Measurements from ENCODE around the gene MRPS25. TPM values are rescaled to one million over a fixed set of nuclear protein-coding genes. Genes with fewer than 3 reads are reported as not detected.

Gene MRPS25
- total RNA-seq, 1 donor from 2014 or later = 98.6 TPM

DNA sequence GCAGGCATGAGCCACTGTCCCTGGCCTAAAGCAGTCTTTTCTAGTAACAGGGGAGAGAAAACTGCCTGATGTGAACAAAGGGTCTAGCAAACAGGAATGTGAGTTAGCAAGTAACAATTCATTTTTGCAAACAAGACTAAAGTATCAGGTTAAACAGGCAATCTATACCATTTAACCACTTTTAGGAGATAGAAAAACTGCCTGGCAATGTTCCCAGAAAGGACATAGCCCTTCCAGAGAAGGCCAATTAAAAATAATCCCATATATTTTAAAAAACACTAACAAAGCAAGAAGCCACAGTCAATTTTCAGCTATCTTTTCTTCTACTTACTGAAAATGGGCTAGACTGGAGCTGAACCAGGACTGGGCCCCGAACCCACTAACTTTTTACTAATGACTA lies 27.6 kb upstream of the MRPS25 start:
- intact Hi-C loops (cut with micrococcal nuclease) = no loop called here
- TF ChIP-seq, protein P1, sequence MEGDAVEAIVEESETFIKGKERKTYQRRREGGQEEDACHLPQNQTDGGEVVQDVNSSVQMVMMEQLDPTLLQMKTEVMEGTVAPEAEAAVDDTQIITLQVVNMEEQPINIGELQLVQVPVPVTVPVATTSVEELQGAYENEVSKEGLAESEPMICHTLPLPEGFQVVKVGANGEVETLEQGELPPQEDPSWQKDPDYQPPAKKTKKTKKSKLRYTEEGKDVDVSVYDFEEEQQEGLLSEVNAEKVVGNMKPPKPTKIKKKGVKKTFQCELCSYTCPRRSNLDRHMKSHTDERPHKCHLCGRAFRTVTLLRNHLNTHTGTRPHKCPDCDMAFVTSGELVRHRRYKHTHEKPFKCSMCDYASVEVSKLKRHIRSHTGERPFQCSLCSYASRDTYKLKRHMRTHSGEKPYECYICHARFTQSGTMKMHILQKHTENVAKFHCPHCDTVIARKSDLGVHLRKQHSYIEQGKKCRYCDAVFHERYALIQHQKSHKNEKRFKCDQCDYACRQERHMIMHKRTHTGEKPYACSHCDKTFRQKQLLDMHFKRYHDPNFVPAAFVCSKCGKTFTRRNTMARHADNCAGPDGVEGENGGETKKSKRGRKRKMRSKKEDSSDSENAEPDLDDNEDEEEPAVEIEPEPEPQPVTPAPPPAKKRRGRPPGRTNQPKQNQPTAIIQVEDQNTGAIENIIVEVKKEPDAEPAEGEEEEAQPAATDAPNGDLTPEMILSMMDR (IDR thresholded peaks at IDR 0.05; ENCODE audit: borderline replicate concordance) = no peak
- Histone ChIP-seq H3K36me3 (peaks cover 78% of the 10 kb centered on the region), H3K27me3 (ENCODE audit: low read depth) (no peaks in the 10 kb centered on the region), H3K9me3 (replicated peaks) (no peaks in the 10 kb centered on the region), H3K27ac (replicated peaks) (no peak overlapping the region), H3K4me1 (peaks cover 17% of the 10 kb centered on the region), H3K4me3 (no peak overlapping the region)
- DNase-seq = no peak

DNA sequence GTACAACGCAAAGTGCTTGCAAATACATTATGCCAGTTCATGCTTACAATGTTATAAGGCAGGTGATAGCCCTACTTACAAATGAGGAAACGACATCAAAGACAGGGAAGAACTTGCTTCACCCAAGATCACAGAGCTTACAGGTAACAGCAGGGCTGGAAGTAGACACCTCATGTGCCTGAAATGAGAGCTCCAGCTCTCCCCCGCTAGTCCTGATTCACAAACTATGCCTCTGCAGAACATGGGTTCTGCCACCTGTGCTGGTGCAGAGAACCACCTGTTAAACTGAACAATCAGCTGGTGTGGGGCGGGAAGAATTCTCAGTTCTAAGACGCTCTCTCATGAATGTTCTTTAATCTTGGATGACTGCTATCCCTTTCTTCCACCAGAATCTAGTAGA lies 26.5 kb upstream of the MRPS25 start:
- Histone ChIP-seq H3K36me3 (peaks cover 88% of the 10 kb centered on the region), H3K9me3 (replicated peaks) (no peaks in the 10 kb centered on the region), H3K4me1 (peaks cover 7% of the 10 kb centered on the region), H3K27me3 (ENCODE audit: low read depth) (no peaks in the 10 kb centered on the region), H3K27ac (replicated peaks) (no peak overlapping the region), H3K4me3 (no peak overlapping the region)
- TF ChIP-seq, protein P1 (IDR thresholded peaks at IDR 0.05; ENCODE audit: borderline replicate concordance) = no peak
- DNase-seq = no peak
- intact Hi-C loops (cut with micrococcal nuclease) = no loop called here

DNA sequence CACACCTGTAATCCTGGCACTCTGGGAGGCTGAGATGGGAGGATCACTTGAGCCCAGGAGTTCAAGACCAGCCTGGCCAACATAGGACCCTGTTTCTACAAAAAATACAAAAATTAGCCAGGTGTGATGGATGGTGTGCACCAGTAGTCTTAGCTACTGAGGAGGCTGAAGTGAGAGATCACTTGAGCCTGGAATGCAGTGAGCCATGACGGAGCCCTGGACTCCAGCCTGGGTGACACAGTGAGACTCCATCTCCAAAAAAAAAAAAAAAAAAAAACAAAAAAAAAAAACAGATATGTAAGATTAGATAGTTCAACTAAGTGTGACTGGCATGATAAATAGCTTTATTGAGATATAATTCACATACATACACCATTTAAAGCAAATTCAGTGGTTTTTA lies 24.1 kb upstream of the MRPS25 start:
- Histone ChIP-seq H3K9me3 (replicated peaks) (no peaks in the 10 kb centered on the region), H3K27ac (replicated peaks) (no peak overlapping the region), H3K4me1 (no peaks in the 10 kb centered on the region), H3K4me3 (no peak overlapping the region), H3K27me3 (ENCODE audit: low read depth) (no peaks in the 10 kb centered on the region), H3K36me3 (peaks cover 89% of the 10 kb centered on the region)
- DNase-seq = no peak
- intact Hi-C loops (cut with micrococcal nuclease) = no loop called here
- TF ChIP-seq, protein P1 (IDR thresholded peaks at IDR 0.05; ENCODE audit: borderline replicate concordance) = no peak

DNA sequence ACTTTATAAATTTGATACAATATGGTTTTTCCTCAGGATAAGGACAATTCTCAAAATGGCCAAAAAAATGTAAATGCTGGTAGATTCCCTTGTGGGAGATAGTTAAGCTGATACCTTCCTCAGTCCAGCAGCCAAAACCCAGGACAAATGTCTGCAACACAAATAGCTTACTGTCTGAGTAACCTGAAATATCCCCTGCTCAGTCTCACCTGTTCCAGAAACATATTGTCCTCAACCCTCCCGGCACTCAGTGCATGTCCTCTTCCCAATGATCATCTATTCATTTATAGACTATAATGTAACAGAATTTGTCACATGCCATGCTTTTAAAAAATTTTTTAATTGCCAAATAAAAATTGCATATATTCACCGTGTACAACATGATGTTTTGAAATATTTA lies 21.6 kb upstream of the MRPS25 start:
- Histone ChIP-seq H3K9me3 (replicated peaks) (no peaks in the 10 kb centered on the region), H3K36me3 (peaks cover 94% of the 10 kb centered on the region), H3K4me3 (no peak overlapping the region), H3K4me1 (no peaks in the 10 kb centered on the region), H3K27ac (replicated peaks) (no peak overlapping the region), H3K27me3 (ENCODE audit: low read depth) (no peaks in the 10 kb centered on the region)
- intact Hi-C loops (cut with micrococcal nuclease) = no loop called here
- TF ChIP-seq, protein P1 (IDR thresholded peaks at IDR 0.05; ENCODE audit: borderline replicate concordance) = no peak
- DNase-seq = no peak

DNA sequence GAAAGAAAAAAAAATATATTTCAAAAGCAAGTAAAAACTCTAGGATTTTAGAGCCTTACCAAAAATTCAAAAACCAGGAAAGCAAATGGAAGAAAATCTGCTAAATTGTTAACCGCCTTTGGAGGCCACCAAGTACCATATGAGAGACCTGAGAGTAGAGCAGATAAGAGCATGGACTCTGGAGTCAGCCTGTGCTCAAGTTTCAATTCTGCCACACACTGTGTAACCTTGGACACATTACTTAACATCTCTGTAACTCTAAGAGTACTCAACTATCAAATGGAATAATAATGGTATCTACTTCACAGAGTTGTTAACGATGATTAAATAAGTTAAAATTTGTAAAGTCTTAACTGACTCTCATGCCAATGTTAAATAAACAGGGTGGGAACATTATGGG lies 21.1 kb upstream of the MRPS25 start:
- Histone ChIP-seq H3K27ac (replicated peaks) (no peak overlapping the region), H3K27me3 (ENCODE audit: low read depth) (no peaks in the 10 kb centered on the region), H3K4me1 (no peaks in the 10 kb centered on the region), H3K36me3 (peaks cover 95% of the 10 kb centered on the region), H3K4me3 (no peak overlapping the region), H3K9me3 (replicated peaks) (no peaks in the 10 kb centered on the region)
- intact Hi-C loops (cut with micrococcal nuclease) = no loop called here
- DNase-seq = no peak
- TF ChIP-seq, protein P1 (IDR thresholded peaks at IDR 0.05; ENCODE audit: borderline replicate concordance) = no peak

DNA sequence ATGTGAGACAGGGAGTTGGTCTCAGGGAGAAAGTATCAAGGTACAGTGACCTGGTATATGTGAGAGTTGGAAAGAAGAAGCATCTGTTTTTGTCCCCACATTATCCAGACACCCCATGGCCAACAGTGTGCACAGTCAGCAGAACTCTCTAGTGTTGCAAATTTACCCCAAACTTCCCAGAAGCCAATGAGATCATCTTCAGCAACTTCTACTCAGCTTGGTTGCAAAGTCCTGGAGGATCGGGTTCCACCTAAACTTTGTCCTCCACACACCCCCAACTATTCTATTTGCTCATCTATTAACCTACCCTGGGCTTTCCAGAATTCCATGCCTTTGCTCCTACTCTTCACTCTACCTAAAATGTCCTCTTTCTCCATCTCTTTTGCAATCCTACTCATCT lies 18.1 kb upstream of the MRPS25 start:
- TF ChIP-seq, protein P1 (IDR thresholded peaks at IDR 0.05; ENCODE audit: borderline replicate concordance) = no peak
- H3K27me3 ChIP-seq (ENCODE audit: low read depth) = no peaks in the 10 kb centered on the region
- intact Hi-C loops (cut with micrococcal nuclease) = no loop called here
- H3K4me3 ChIP-seq = no peak overlapping the region
- DNase-seq = no peak
- H3K9me3 ChIP-seq (replicated peaks) = no peaks in the 10 kb centered on the region
- H3K27ac ChIP-seq (replicated peaks) = no peak overlapping the region
- H3K4me1 ChIP-seq = no peaks in the 10 kb centered on the region
- H3K36me3 ChIP-seq = peaks cover 96% of the 10 kb centered on the region

All from left ventricle myocardium inferior (tissue), 1 donor.